HCT116 (cell line): Measurements from ENCODE around the gene MORF4L1. TPM values are rescaled to one million over a fixed set of nuclear protein-coding genes. Genes with fewer than 3 reads are reported as not detected.

Experiments
- ATAC-seq: fragments of 200-7000 bp; cut with Tn5 transposase; 2 replicates; pipeline ENCODE4 v1.9.1; 2020; ENCODE audit warnings: mild to moderate bottlenecking, moderate library complexity
- BruUV-seq: library from RNA; stranded (reverse); fragments of 400-500 nt; replicated peaks from 2 replicates; lab custom pipeline; 2021; lab: Mats Ljungman, UMichigan
- CTCF ChIA-PET: fragments of 300-600 bp; sonication (Branson Sonifier 250); formaldehyde crosslinking; loops from one replicate; lab custom pipeline; 2021; ENCODE audit warnings: antibody characterized with exemption; lab: Charles Lee
- POLR2A ChIA-PET: fragments of 300-600, 350-600 bp; sonication (Branson Sonifier 250); formaldehyde crosslinking; loops from one replicate; lab custom pipeline; 2021; ENCODE audit warnings: antibody characterized with exemption; lab: Charles Lee
- RAD21 ChIA-PET, 2 experiments: fragments of 300-600 bp; sonication (Branson Sonifier 250); formaldehyde crosslinking; loops; one replicate each; lab custom pipeline; 2023; ENCODE audit warnings: low total read pairs in 2 of 2; ENCODE audit not compliant: uncharacterized antibody in 2 of 2, unreplicated experiment in 2 of 2, low non-redundant PET in 1 of 2; lab: Charles Lee
- DNase-seq: peaks from one replicate; pipeline ENCODE4 v3.0.0-alpha.2; 2010; ENCODE audit warnings: low read depth, low spot score
- H2AFZ ChIP-seq: fragments of 200-600 bp; shearing (Covaris generic), sonication (generic); 2 replicates; pipeline ENCODE4 v1.6.1; 2017; ENCODE audit warnings: low read depth, mixed run types, mixed read lengths, antibody characterized with exemption, low read length; ENCODE audit not compliant: poor library complexity, severe bottlenecking
- H3K27ac ChIP-seq: 2 replicates; pipeline ENCODE4 v1.5.1; 2012; ENCODE audit warnings: low read depth, low read length
- H3K27me3 ChIP-seq: fragments of 200-600 bp; sonication (generic); 2 replicates; pipeline ENCODE4 v1.6.1; 2016; ENCODE audit warnings: mixed run types, low read length, mixed read lengths; ENCODE audit not compliant: insufficient read depth
- H3K36me3 ChIP-seq, 2 experiments: fragments of 200-500 bp in 1 of 2; fragments of 200-600 bp in 1 of 2; sonication (Bioruptor generic) in 1 of 2; sonication (generic) in 1 of 2; 2 replicates each; pipeline versions ENCODE4 v1.5.1 to v1.6.1; 2014 to 2016; ENCODE audit warnings: low read length in 2 of 2, inconsistent platforms in 1 of 2, mixed read lengths in 1 of 2, mixed run types in 1 of 2; ENCODE audit not compliant: insufficient read depth in 2 of 2, control insufficient read depth in 1 of 2
- H3K4me1 ChIP-seq, 2 experiments: fragments of 200-600 bp in 1 of 2; sonication (generic) in 1 of 2; 2 replicates each; pipeline versions ENCODE4 v1.5.1 to v1.6.1; 2012 to 2017; ENCODE audit warnings: low read length in 2 of 2, inconsistent platforms in 1 of 2, mild to moderate bottlenecking in 1 of 2, mixed read lengths in 1 of 2, mixed run types in 1 of 2, moderate library complexity in 1 of 2; ENCODE audit not compliant: insufficient read depth in 2 of 2, control insufficient read depth in 1 of 2
- H3K4me2 ChIP-seq: fragments of 200-600 bp; sonication (generic); 2 replicates; pipeline ENCODE4 v1.6.1; 2017; ENCODE audit warnings: mixed run types, low read length, mixed read lengths
- H3K4me3 ChIP-seq, 2 experiments: fragments of 200-600 bp in 1 of 2; sonication (generic) in 1 of 2; replicated peaks in 1 of 2; 2 replicates each; pipeline ENCODE4 v1.5.1; 2011 to 2016; ENCODE audit warnings: low read length in 2 of 2, control low read depth in 1 of 2, low read depth in 1 of 2, mild to moderate bottlenecking in 1 of 2, mixed read lengths in 1 of 2, mixed run types in 1 of 2
- H3K79me2 ChIP-seq: fragments of 200-600 bp; sonication (generic); 2 replicates; pipeline ENCODE4 v1.6.1; 2017; ENCODE audit warnings: mild to moderate bottlenecking, mixed run types, low read length, moderate library complexity, mixed read lengths; ENCODE audit not compliant: insufficient read depth
- H3K9ac ChIP-seq: fragments of 200-600 bp; sonication (generic); 2 replicates; pipeline ENCODE4 v1.6.1; 2016; ENCODE audit warnings: low read length, mixed read lengths
- H3K9me2 ChIP-seq: fragments of 200-600 bp; sonication (generic), shearing (Covaris generic); 2 replicates; pipeline ENCODE4 v1.6.1; 2017; ENCODE audit warnings: mixed run types, mild to moderate bottlenecking, moderate library complexity; ENCODE audit not compliant: insufficient read depth
- H3K9me3 ChIP-seq, 2 experiments: fragments of 200-500 bp in 1 of 2; fragments of 200-600 bp in 1 of 2; sonication (Bioruptor generic) in 1 of 2; sonication (generic) in 1 of 2; 2 replicates each; pipeline ENCODE4 v1.6.1; 2014 to 2017; ENCODE audit warnings: low read length in 2 of 2, mixed read lengths in 2 of 2, inconsistent platforms in 1 of 2, low read depth in 1 of 2, mild to moderate bottlenecking in 1 of 2, mixed run types in 1 of 2, moderate library complexity in 1 of 2; ENCODE audit not compliant: control insufficient read depth in 1 of 2, insufficient read depth in 1 of 2
- H4K20me1 ChIP-seq: fragments of 200-600 bp; sonication (generic), shearing (Covaris generic); 2 replicates; pipeline ENCODE4 v1.6.1; 2017; ENCODE audit warnings: mixed run types, mild to moderate bottlenecking, moderate library complexity; ENCODE audit not compliant: insufficient read depth
- CBX3 ChIP-seq: IDR thresholded peaks from 2 replicates; pipeline ENCODE4 v1.6.1; 2012; ENCODE audit warnings: low read depth
- CEBPB ChIP-seq: IDR thresholded peaks from 2 replicates; pipeline ENCODE4 v1.6.1; 2012; ENCODE audit warnings: low read depth
- CTCF ChIP-seq, 3 experiments: fragments of 200-600 bp in 1 of 3; sonication (generic) in 1 of 3; IDR thresholded peaks in 2 of 3; conservative IDR thresholded peaks in 1 of 3; 2 replicates each; pipeline ENCODE4 v1.5.1; 2012 to 2017; ENCODE audit warnings: low read depth in 2 of 3, low read length in 2 of 3, antibody characterized with exemption in 1 of 3, borderline replicate concordance in 1 of 3, control low read depth in 1 of 3, mild to moderate bottlenecking in 1 of 3, mixed read lengths in 1 of 3, mixed run types in 1 of 3, moderate library complexity in 1 of 3; ENCODE audit not compliant: insufficient read depth in 1 of 3
- EZH2 ChIP-seq: fragments of 200-600 bp; sonication (generic); IDR thresholded peaks from 2 replicates; pipeline ENCODE4 v1.6.1; 2017; ENCODE audit warnings: antibody characterized with exemption, mixed run types
- EZH2phosphoT487 ChIP-seq: fragments of 200-600 bp; IDR thresholded peaks from 2 replicates; pipeline ENCODE4 v1.6.1; 2018; ENCODE audit warnings: antibody characterized with exemption, borderline replicate concordance
- POLR2AphosphoS5 ChIP-seq: IDR thresholded peaks from 2 replicates; pipeline ENCODE4 v1.6.1; 2011; ENCODE audit warnings: mild to moderate bottlenecking, low read depth, low read length, moderate library complexity
- REST ChIP-seq: IDR thresholded peaks from 2 replicates; pipeline ENCODE4 v1.6.1; 2012; ENCODE audit warnings: low read depth
- SIN3A ChIP-seq: IDR thresholded peaks from 2 replicates; pipeline ENCODE4 v1.6.1; 2012; ENCODE audit warnings: low read depth
- SP1 ChIP-seq: IDR thresholded peaks from 2 replicates; pipeline ENCODE4 v1.6.1; 2012; ENCODE audit warnings: low read depth
- TCF7L2 ChIP-seq: IDR thresholded peaks from 2 replicates; pipeline ENCODE4 v1.7.0; 2011; ENCODE audit warnings: borderline replicate concordance, inconsistent platforms; ENCODE audit not compliant: insufficient read depth, insufficient read length; ENCODE audit errors: extremely low read depth
- YY1 ChIP-seq: IDR thresholded peaks from 2 replicates; pipeline ENCODE4 v1.6.1; 2011; ENCODE audit warnings: low read length, low read depth, moderate library complexity, mild to moderate bottlenecking; ENCODE audit not compliant: insufficient replicate concordance; ENCODE audit errors: extremely low read depth
- intact Hi-C: fragments of 100-400 bp; cut with micrococcal nuclease; formaldehyde crosslinking; loops from 2 replicates; pipeline ENCODE4 v1.10.0; 2022
- total RNA-seq: library from RNA; stranded (reverse); gene quantifications from one replicate; pipeline ENCODE4 v1.2.1, GENCODE V29; 2021; ENCODE audit not compliant: unreplicated experiment
- TF ChIP-seq, protein P1 (sequence below): IDR thresholded peaks from 2 replicates; pipeline ENCODE4 v1.6.1; 2012

The MORF4L1 gene
- total RNA-seq, 1 experiment from 2014 or later = 273 TPM

DNA sequence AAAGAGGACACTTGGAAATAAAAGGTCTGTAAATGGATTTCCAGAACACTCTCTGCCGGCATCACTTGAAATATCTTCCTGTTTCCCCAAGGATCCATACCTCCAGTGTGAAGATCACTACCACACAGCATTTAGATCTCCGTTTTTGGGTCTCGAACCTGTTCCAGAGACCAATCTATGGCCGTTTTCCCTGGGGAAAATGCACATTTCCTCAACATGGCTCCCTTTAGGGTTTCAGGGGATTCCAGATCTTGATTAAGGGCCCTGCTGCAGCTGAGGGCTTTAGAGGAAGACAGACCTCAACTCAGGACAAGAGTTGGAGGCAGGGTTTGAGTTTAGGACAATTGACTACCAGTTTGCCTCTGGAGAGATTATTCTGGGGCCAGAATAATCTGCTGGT lies 70.1 kb downstream of the MORF4L1 start:
- DNase-seq (no peak), ATAC-seq (no peak)
- CTCF ChIA-PET = no interaction called here
- Histone ChIP-seq H3K79me2 (no peaks in the 10 kb centered on the region), H3K9ac (no peak overlapping the region), H3K4me3 (no peak overlapping the region), H3K4me1 (peaks cover 7 to 22% of the 10 kb centered on the region in 2 experiments), H3K36me3 (no peaks in the 10 kb centered on the region), H3K4me2 (no peak overlapping the region), H3K9me3 (no peaks in the 10 kb centered on the region), H3K27me3 (no peaks in the 10 kb centered on the region), H4K20me1 (no peaks in the 10 kb centered on the region), H3K27ac (no peak overlapping the region), H3K9me2 (no peaks in the 10 kb centered on the region), H2AFZ (no peak overlapping the region)
- RAD21 ChIA-PET = no interaction called here
- intact Hi-C loops = no loop called here
- no TSS peak for BruUV-seq
- POLR2A ChIA-PET = no interaction called here
- no peak for TF ChIP-seq SIN3A
- TF ChIP-seq CTCF (IDR thresholded peaks at IDR 0.05 in 2 of 3, conservative IDR thresholded peaks at IDR 0.05 in 1 of 3; ENCODE audit: borderline replicate concordance in 1 of 3, insufficient read depth in 1 of 3, low read depth in 2 of 3, low read length in 2 of 3) = no peak
- no peak for TF ChIP-seq CEBPB
- TF ChIP-seq, protein P1, sequence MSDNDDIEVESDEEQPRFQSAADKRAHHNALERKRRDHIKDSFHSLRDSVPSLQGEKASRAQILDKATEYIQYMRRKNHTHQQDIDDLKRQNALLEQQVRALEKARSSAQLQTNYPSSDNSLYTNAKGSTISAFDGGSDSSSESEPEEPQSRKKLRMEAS = no peak
- no peak for TF ChIP-seq POLR2AphosphoS5
- TF ChIP-seq YY1 = no peak
- no peak for TF ChIP-seq SP1
- TF ChIP-seq EZH2phosphoT487 = no peak
- TF ChIP-seq REST = no peak
- no peak for TF ChIP-seq TCF7L2
- TF ChIP-seq EZH2 = no peak
- TF ChIP-seq CBX3 = no peak
